Measurements from ENCODE around the gene IFI27L2.

DNA sequence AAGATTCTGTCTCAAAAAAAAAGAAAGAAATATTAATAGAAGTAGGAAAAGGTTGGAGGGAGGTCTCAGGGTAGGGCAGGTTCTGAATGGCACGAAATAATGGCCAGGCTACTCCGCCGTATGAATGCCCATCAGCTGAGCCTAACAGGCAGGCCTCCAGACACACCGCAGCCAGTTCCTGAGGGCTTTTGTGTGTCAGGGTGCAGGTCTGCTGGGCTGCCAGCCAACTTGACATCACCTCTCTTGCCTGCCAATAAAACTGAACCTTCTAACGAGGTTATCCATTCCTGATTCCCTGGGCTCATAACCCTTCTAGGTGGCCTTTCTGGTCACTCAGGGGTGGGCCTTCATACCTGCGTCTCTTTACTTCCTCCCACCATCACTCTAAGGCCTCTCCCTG is 15.9 kb downstream of the IFI27L2 start:
- TF ChIP-seq, protein P1, sequence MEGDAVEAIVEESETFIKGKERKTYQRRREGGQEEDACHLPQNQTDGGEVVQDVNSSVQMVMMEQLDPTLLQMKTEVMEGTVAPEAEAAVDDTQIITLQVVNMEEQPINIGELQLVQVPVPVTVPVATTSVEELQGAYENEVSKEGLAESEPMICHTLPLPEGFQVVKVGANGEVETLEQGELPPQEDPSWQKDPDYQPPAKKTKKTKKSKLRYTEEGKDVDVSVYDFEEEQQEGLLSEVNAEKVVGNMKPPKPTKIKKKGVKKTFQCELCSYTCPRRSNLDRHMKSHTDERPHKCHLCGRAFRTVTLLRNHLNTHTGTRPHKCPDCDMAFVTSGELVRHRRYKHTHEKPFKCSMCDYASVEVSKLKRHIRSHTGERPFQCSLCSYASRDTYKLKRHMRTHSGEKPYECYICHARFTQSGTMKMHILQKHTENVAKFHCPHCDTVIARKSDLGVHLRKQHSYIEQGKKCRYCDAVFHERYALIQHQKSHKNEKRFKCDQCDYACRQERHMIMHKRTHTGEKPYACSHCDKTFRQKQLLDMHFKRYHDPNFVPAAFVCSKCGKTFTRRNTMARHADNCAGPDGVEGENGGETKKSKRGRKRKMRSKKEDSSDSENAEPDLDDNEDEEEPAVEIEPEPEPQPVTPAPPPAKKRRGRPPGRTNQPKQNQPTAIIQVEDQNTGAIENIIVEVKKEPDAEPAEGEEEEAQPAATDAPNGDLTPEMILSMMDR (conservative IDR thresholded peaks at IDR 0.05 in 1 of 2, IDR thresholded peaks at IDR 0.05 in 1 of 2; ENCODE audit: low read depth in 1 of 2, low read length in 2 of 2): no peak
- no peak for TF ChIP-seq EZH2 (IDR thresholded peaks at IDR 0.05; ENCODE audit: low read length, missing control alignments)
